BJ (cell line): ENCODE measurements around the gene RBAK. TPM values are rescaled to one million over a fixed set of nuclear protein-coding genes. Genes with fewer than 3 reads are reported as not detected.

Experiments
- CTCF ChIA-PET: fragments of 350-600 bp; formaldehyde crosslinking; extraction: SDS; loops from one replicate; lab custom pipeline; 2021; ENCODE audit warnings: antibody characterized with exemption, inconsistent platforms; lab: Yijun Ruan, JAX
- POLR2A ChIA-PET: fragments of 300-600 bp; sonication (Branson Sonifier 250); formaldehyde crosslinking; extraction: SDS; loops from one replicate; lab custom pipeline; 2021; ENCODE audit warnings: antibody characterized with exemption; lab: Charles Lee
- DNase-seq: peaks from one replicate; pipeline ENCODE4 v3.0.0-alpha.2; 2011; ENCODE audit warnings: low read depth
- H3K27me3 ChIP-seq: 2 replicates; pipeline ENCODE4 v1.6.0; 2011; ENCODE audit warnings: low read length; ENCODE audit not compliant: control insufficient read depth, insufficient read depth
- H3K36me3 ChIP-seq: 2 replicates; pipeline ENCODE4 v1.5.1; 2011; ENCODE audit warnings: low read length; ENCODE audit not compliant: control insufficient read depth, insufficient read depth
- H3K4me3 ChIP-seq: 2 replicates; pipeline ENCODE4 v1.5.1; 2011; ENCODE audit warnings: low read depth, mild to moderate bottlenecking, control low read depth, low read length
- polyA plus RNA-seq: library from polyadenylated mRNA; depleted of rRNA; stranded (reverse); fragments of >200 nt; gene quantifications from 2 replicates; pipeline ENCODE4 v1.2.3, GENCODE V29; 2011; rRNA removed
- small RNA-seq: library from RNA; depleted of rRNA; stranded (forward); fragments of <200 nt; gene quantifications from one replicate; pipeline ENCODE3, GENCODE V24; 2012; ENCODE audit warnings: low replicate concordance, low read depth; ENCODE audit not compliant: insufficient read length
- TF ChIP-seq, protein P1 (sequence below): IDR thresholded peaks from 2 replicates; pipeline ENCODE4 v1.5.1; 2011; ENCODE audit warnings: low read depth, mild to moderate bottlenecking, control low read depth, inconsistent platforms, low read length, moderate library complexity; ENCODE audit not compliant: insufficient read depth

Gene RBAK
- polyA plus RNA-seq, 1 experiment = 1.9 TPM

DNA sequence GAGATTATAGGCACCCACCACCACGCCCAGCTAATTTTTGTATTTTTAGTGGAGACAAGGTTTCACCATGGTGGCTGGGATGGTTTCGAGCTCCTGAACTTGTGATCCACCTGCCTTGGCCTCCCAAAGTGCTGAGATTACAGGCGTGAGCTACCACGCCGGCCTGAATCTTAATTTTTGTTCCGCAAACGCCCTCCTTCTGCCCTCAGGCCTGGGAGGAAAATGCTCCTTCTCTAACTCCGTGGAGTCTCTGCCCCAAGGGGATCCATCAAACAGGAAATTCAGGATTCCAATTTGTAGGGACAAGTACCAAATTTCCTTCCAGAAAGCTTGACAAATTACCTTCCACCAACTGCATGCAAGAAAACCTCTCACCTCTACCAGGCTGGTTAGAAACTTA, 43.2 kb downstream of the RBAK start:
- H3K4me3 ChIP-seq = no peak overlapping the region
- no peaks in the 10 kb centered on the region for H3K36me3 ChIP-seq
- ChIA-PET POLR2A (no interaction called here), CTCF (interaction anchor here (0.9 to 1.1 kb wide), 3 partner anchors 10 to 290 kb away, joined by 3 to 6 read pairs (median 4); partner anchors contain the start of gene RADIL)
- H3K27me3 ChIP-seq = no peaks in the 10 kb centered on the region
- TF ChIP-seq, protein P1, sequence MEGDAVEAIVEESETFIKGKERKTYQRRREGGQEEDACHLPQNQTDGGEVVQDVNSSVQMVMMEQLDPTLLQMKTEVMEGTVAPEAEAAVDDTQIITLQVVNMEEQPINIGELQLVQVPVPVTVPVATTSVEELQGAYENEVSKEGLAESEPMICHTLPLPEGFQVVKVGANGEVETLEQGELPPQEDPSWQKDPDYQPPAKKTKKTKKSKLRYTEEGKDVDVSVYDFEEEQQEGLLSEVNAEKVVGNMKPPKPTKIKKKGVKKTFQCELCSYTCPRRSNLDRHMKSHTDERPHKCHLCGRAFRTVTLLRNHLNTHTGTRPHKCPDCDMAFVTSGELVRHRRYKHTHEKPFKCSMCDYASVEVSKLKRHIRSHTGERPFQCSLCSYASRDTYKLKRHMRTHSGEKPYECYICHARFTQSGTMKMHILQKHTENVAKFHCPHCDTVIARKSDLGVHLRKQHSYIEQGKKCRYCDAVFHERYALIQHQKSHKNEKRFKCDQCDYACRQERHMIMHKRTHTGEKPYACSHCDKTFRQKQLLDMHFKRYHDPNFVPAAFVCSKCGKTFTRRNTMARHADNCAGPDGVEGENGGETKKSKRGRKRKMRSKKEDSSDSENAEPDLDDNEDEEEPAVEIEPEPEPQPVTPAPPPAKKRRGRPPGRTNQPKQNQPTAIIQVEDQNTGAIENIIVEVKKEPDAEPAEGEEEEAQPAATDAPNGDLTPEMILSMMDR = no peak
- no peak for DNase-seq

GRCh38 chr7:5093948-5094347, 48.3 kb downstream of the RBAK start:
- Histone ChIP-seq H3K27me3 (no peaks in the 10 kb centered on the region), H3K4me3 (no peak overlapping the region), H3K36me3 (no peaks in the 10 kb centered on the region)
- no peak for DNase-seq
- ChIA-PET POLR2A (no interaction called here), CTCF (no interaction called here)
- TF ChIP-seq, protein P1 = no peak

GRCh38 chr7:5094641-5095040, 49.0 kb downstream of the RBAK start:
- no peak overlapping the region for H3K4me3 ChIP-seq
- no peaks in the 10 kb centered on the region for H3K36me3 ChIP-seq
- TF ChIP-seq, protein P1 = no peak
- no peaks in the 10 kb centered on the region for H3K27me3 ChIP-seq
- CTCF ChIA-PET = interaction anchor here (1.5 kb wide), 1 partner anchor 9 kb away, joined by 3 read pairs; no protein-coding TSS in a partner anchor
- no peak for DNase-seq
- POLR2A ChIA-PET = no interaction called here

GRCh38 chr7:5116359-5116758, 70.7 kb downstream of the RBAK start:
- POLR2A ChIA-PET = no interaction called here
- CTCF ChIA-PET = no interaction called here
- Histone ChIP-seq H3K4me3 (no peak overlapping the region), H3K27me3 (no peaks in the 10 kb centered on the region), H3K36me3 (no peaks in the 10 kb centered on the region)
- TF ChIP-seq, protein P1 = no peak
- no peak for DNase-seq

DNA sequence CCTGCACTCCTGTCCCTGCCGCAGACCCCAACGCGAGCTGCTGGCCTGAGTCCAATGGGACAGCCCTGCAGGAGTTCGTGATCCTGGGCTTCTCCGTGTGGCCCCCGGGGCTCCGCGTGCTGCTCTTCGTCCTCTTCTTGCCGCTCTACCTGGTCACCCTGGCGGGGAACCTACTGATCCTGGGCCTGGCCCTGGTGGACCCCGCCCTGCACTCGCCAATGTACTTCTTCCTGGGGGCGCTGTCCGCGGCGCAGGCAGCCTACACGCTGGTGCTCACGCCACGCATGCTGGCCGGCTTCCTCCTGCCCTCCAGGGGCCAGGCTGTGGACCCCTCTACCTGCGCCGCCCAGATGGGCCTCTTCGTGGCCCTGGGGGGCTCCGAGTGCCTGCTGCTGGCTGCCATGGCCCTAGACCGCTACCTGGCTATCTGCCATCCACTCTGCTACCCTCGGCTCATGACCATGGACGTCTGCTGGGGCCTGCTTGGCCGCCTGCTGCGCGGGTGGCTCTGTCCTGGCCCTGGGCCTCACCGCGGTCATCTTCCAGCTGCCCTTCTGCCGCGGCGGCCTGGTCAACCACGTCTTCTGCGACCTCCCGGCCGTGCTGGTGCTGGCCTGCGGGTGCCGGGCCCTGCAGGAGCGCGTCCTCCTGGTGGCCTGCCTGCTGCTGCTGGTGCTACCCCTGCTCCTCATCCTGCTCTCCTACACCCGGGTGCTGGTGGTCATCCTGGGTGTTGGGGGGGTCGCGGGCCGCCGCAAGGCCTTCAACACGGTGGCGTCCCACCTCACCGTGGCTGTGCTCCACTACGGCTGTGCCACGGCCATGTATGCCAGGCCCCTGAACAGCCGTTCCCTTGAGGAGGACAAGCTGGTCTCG, 71.7 kb downstream of the RBAK start:
- TF ChIP-seq, protein P1 = no peak
- no peak for DNase-seq
- no peaks in the 10 kb centered on the region for H3K36me3 ChIP-seq
- no peaks in the 10 kb centered on the region for H3K27me3 ChIP-seq
- ChIA-PET CTCF (no interaction called here), POLR2A (no interaction called here)
- H3K4me3 ChIP-seq = no peak overlapping the region

Small RNAs within 50 kb of the gene (small RNA-seq; reads per million reads assigned to genes)
- gene AC092032.1 = not detected

Other genes starting within 250 kb of the RBAK start
- 0.01 and 0.02 TPM in 2 replicates for gene PAPOLB, start 183.8 kb upstream of the RBAK start, polyA plus RNA-seq
- 1.1 and 1.2 TPM in 2 replicates for gene RADIL, start 162.1 kb upstream of the RBAK start, polyA plus RNA-seq
- not detected in 2 replicates for gene MMD2, start 86.7 kb upstream of the RBAK start, polyA plus RNA-seq
- gene WIPI2, start 144.4 kb downstream of the RBAK start, polyA plus RNA-seq = 80.5 and 118 TPM in 2 replicates
- 1.9 and 3.4 TPM in 2 replicates for gene SLC29A4, start 237.1 kb downstream of the RBAK start, polyA plus RNA-seq